ENCODE results near the gene TC2N. TPM values are rescaled to one million over a fixed set of nuclear protein-coding genes. Genes with fewer than 3 reads are reported as not detected.

TC2N gene
- total RNA-seq, 1 donor: 1.3 TPM

- peak; percentile 88 for DNase-seq (ENCODE audit: low read depth)
- no peak for TF ChIP-seq CTCF (IDR thresholded peaks at IDR 0.05; ENCODE audit: insufficient read depth, low read depth, low read length)
- no peak overlapping the region for H3K4me3 ChIP-seq (ENCODE audit: low read depth, low read length)
These were observed 8.6 kb downstream of the TC2N start for GRCh38 chr14:91858536-91859275.

- TF ChIP-seq CTCF (IDR thresholded peaks at IDR 0.05; ENCODE audit: insufficient read depth, low read depth, low read length): no peak
These were observed 9.7 kb downstream of the TC2N start for GRCh38 chr14:91857614-91858013.

DNA sequence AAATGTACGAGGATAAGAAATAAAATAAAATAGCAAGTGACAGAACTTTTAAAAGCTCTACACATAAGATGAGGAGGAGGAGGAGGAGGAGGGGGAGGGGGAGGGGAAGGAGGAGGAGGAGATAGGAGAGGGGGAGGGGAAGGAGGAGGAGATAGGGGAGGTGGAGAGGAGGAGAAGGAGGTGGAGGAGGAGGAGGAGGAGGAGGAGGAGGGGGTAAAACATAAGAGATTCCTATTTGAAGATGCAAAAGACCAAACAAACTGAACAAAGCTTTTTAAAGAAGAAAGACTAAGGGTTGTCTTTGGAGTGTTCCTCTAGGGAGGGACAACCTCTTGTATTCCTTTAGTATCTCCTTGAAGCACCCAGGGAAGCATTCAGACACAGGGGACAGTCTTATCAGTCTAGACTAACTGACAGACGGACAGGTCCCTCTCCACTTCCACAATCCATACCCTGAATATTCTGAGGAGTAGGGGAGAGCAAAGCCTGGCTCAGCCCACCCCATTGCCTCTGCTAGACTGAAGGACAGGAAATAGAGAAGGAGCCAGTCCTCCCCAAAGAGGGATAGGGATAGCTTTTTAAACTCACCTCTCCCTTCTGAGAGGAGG, 12.9 kb downstream of the TC2N start:
- TF ChIP-seq CTCF (IDR thresholded peaks at IDR 0.05; ENCODE audit: insufficient read depth, low read depth, low read length): no peak
- no peak for DNase-seq (ENCODE audit: low read depth)
- H3K4me3 ChIP-seq (ENCODE audit: low read depth, low read length): no peak overlapping the region

More at GRCh38 chr14:91857614-91858013, 9.7 kb downstream of the TC2N start:
- DNase-seq (ENCODE audit: low read depth): no peak
- H3K4me3 ChIP-seq (ENCODE audit: low read depth, low read length): no peak overlapping the region

- TF ChIP-seq CTCF (IDR thresholded peaks at IDR 0.05; ENCODE audit: insufficient read depth, low read depth, low read length): no peak
- no peak for DNase-seq (ENCODE audit: low read depth)
- H3K4me3 ChIP-seq (ENCODE audit: low read depth, low read length): no peak overlapping the region
These were observed 15.8 kb downstream of the TC2N start for GRCh38 chr14:91851563-91851962.

- H3K4me3 ChIP-seq (ENCODE audit: low read depth, low read length): no peak overlapping the region
- no peak for DNase-seq (ENCODE audit: low read depth)
- TF ChIP-seq CTCF (IDR thresholded peaks at IDR 0.05; ENCODE audit: insufficient read depth, low read depth, low read length): no peak
These were observed 18.8 kb downstream of the TC2N start for GRCh38 chr14:91848504-91849001.

GRCh38 chr14:91847693-91848092, 19.6 kb downstream of the TC2N start:
- H3K4me3 ChIP-seq (ENCODE audit: low read depth, low read length): no peak overlapping the region
- DNase-seq (ENCODE audit: low read depth): no peak
- TF ChIP-seq CTCF (IDR thresholded peaks at IDR 0.05; ENCODE audit: insufficient read depth, low read depth, low read length): no peak

All from fibroblast of villous mesenchyme (primary cell).